ENCODE data around the gene CMIP. TPM values are rescaled to one million over a fixed set of nuclear protein-coding genes. Genes with fewer than 3 reads are reported as not detected.

Gene CMIP
- total and polyA plus RNA-seq, 3 donors from 2014 or later = 34.9 to 72.5 (median 42.0) TPM

GRCh38 chr16:81492965-81493754, 48.6 kb downstream of the CMIP start:
- TF ChIP-seq CTCF (IDR thresholded peaks at IDR 0.05) (no peak), POLR2A (IDR thresholded peaks at IDR 0.05) (no peak)
- no peak overlapping the region for H3K4me3 ChIP-seq
- H3K9me3 ChIP-seq = no peaks in the 10 kb centered on the region
- no peaks in the 10 kb centered on the region for H3K36me3 ChIP-seq (ENCODE audit: low read depth, missing control alignments)
- peaks cover 5% of the 10 kb centered on the region for H3K4me1 ChIP-seq
- H3K27me3 ChIP-seq = no peaks in the 10 kb centered on the region
- intact Hi-C loops (cut with DNase I; ENCODE audit: low total_unique reads) = no loop called here
- no peak for DNase-seq
- no peak overlapping the region for H3K27ac ChIP-seq
- WGBS, 2 donors = 89 to 93% methylated on average over 26 to 29 of the region's 29 CpGs

- H3K36me3 ChIP-seq (ENCODE audit: low read depth, missing control alignments) = no peaks in the 10 kb centered on the region
- no peaks in the 10 kb centered on the region for H3K27me3 ChIP-seq
- H3K4me3 ChIP-seq = no peak overlapping the region
- H3K4me1 ChIP-seq = peaks cover 5% of the 10 kb centered on the region
- DNase-seq = no peak
- no peaks in the 10 kb centered on the region for H3K9me3 ChIP-seq
- TF ChIP-seq POLR2A (IDR thresholded peaks at IDR 0.05) (no peak), CTCF (IDR thresholded peaks at IDR 0.05) (no peak)
- H3K27ac ChIP-seq = no peak overlapping the region
- intact Hi-C loops (cut with DNase I; ENCODE audit: low total_unique reads) = no loop called here
- WGBS, 2 donors = 88% methylated on average over 14 to 23 of the region's 23 CpGs
Measured at GRCh38 chr16:81493755-81494433, 49.3 kb downstream of the CMIP start.

- Histone ChIP-seq H3K9me3 (no peaks in the 10 kb centered on the region), H3K27ac (no peak overlapping the region), H3K27me3 (no peaks in the 10 kb centered on the region), H3K4me3 (no peak overlapping the region), H3K4me1 (peaks cover 5% of the 10 kb centered on the region), H3K36me3 (ENCODE audit: low read depth, missing control alignments) (no peaks in the 10 kb centered on the region)
- 84 to 100% methylated on average over 1 to 10 of the region's 10 CpGs for whole genome bisulfite sequencing, 2 donors
- DNase-seq = no peak
- intact Hi-C loops (cut with DNase I; ENCODE audit: low total_unique reads) = no loop called here
- TF ChIP-seq CTCF (IDR thresholded peaks at IDR 0.05) (no peak), POLR2A (IDR thresholded peaks at IDR 0.05) (no peak)
Measured at GRCh38 chr16:81494434-81494806, 49.8 kb downstream of the CMIP start.

- intact Hi-C loops (cut with DNase I; ENCODE audit: low total_unique reads) = no loop called here
- no peak overlapping the region for H3K27ac ChIP-seq
- WGBS, 2 donors = 94 to 96% methylated on average over 4 of the region's 4 CpGs
Measured at GRCh38 chr16:81494888-81495287, 50.3 kb downstream of the CMIP start.

More at GRCh38 chr16:81494888-81495287, 50.3 kb downstream of the CMIP start:
- DNase-seq = no peak
- Histone ChIP-seq H3K36me3 (ENCODE audit: low read depth, missing control alignments) (no peaks in the 10 kb centered on the region), H3K9me3 (no peaks in the 10 kb centered on the region), H3K4me3 (no peak overlapping the region), H3K4me1 (peaks cover 5% of the 10 kb centered on the region), H3K27me3 (no peaks in the 10 kb centered on the region)
- TF ChIP-seq CTCF (IDR thresholded peaks at IDR 0.05) (no peak), POLR2A (IDR thresholded peaks at IDR 0.05) (no peak)
